Keratinocyte (primary cell): ENCODE data around the gene BRIP1.

Source experiments
- EZH2 ChIP-seq: IDR thresholded peaks from one replicate; pipeline ENCODE4 v1.6.1; 2012; ENCODE audit warnings: inconsistent platforms, mild to moderate bottlenecking, low read length, moderate library complexity
- TF ChIP-seq, protein P1 (sequence below), 3 experiments: IDR thresholded peaks in 1 of 3; conservative IDR thresholded peaks in 1 of 3; optimal IDR thresholded peaks in 1 of 3; 2 replicates in 2 of 3; 3 replicates in 1 of 3; pipeline versions ENCODE3 to v1.5.1; 2011; ENCODE audit warnings: low read length in 3 of 3, mild to moderate bottlenecking in 3 of 3, moderate library complexity in 2 of 3, control low read depth in 1 of 3, inconsistent platforms in 1 of 3; ENCODE audit not compliant: insufficient read depth in 2 of 3; ENCODE audit errors: extremely low read depth in 1 of 3

- TF ChIP-seq, protein P1, sequence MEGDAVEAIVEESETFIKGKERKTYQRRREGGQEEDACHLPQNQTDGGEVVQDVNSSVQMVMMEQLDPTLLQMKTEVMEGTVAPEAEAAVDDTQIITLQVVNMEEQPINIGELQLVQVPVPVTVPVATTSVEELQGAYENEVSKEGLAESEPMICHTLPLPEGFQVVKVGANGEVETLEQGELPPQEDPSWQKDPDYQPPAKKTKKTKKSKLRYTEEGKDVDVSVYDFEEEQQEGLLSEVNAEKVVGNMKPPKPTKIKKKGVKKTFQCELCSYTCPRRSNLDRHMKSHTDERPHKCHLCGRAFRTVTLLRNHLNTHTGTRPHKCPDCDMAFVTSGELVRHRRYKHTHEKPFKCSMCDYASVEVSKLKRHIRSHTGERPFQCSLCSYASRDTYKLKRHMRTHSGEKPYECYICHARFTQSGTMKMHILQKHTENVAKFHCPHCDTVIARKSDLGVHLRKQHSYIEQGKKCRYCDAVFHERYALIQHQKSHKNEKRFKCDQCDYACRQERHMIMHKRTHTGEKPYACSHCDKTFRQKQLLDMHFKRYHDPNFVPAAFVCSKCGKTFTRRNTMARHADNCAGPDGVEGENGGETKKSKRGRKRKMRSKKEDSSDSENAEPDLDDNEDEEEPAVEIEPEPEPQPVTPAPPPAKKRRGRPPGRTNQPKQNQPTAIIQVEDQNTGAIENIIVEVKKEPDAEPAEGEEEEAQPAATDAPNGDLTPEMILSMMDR (optimal IDR thresholded peaks at IDR 0.05 in 1 of 3, IDR thresholded peaks at IDR 0.05 in 1 of 3, conservative IDR thresholded peaks at IDR 0.05 in 1 of 3; ENCODE audit: extremely low read depth in 1 of 3, insufficient read depth in 2 of 3, low read length in 3 of 3): no peak
- TF ChIP-seq EZH2: no peak
Measured at GRCh38 chr17:61817452-61817851, 45.9 kb downstream of the BRIP1 start.
